Measurements from ENCODE around the gene SLC9A3. TPM values are rescaled to one million over a fixed set of nuclear protein-coding genes. Genes with fewer than 3 reads are reported as not detected.

SLC9A3 gene
- total RNA-seq, 2 donors from 2014 or later = 0.21 to 1.1 TPM

GRCh38 chr5:539469-540070 is 15.3 kb upstream of the SLC9A3 start:
- no peak for ATAC-seq
- Mint-ChIP-seq H3K27ac (no peak overlapping the region), H3K9me3 (no peaks in the 10 kb centered on the region), H3K27me3 (peaks cover 6 to 11% of the 10 kb centered on the region in 2 donors), H3K4me3 (no peak overlapping the region), H3K36me3 (no peaks in the 10 kb centered on the region), H3K4me1 (ENCODE audit: low read depth in 2 of 2) (peaks cover 4 to 9% of the 10 kb centered on the region in 2 donors)
- peak; percentile 28 for DNase-seq (ENCODE audit: low spot score)

GRCh38 chr5:538801-539468 is 14.7 kb upstream of the SLC9A3 start:
- Mint-ChIP-seq H3K4me3 (no peak overlapping the region), H3K4me1 (ENCODE audit: low read depth in 2 of 2) (peaks cover 4 to 9% of the 10 kb centered on the region in 2 donors), H3K9me3 (no peaks in the 10 kb centered on the region), H3K27me3 (peaks cover 6 to 11% of the 10 kb centered on the region in 2 donors), H3K36me3 (no peaks in the 10 kb centered on the region), H3K27ac (no peak overlapping the region)
- ATAC-seq (no peak), DNase-seq (ENCODE audit: low spot score) (peak; percentile 28)

GRCh38 chr5:538271-538771 is 14.1 kb upstream of the SLC9A3 start:
- ATAC-seq = no peak
- Mint-ChIP-seq H3K4me3 (no peak overlapping the region), H3K27me3 (peaks cover 6 to 11% of the 10 kb centered on the region in 2 donors), H3K36me3 (no peaks in the 10 kb centered on the region), H3K4me1 (ENCODE audit: low read depth in 2 of 2) (peaks cover 3 to 4% of the 10 kb centered on the region in 2 donors), H3K9me3 (no peaks in the 10 kb centered on the region), H3K27ac (no peak overlapping the region)
- no peak for DNase-seq (ENCODE audit: low spot score)

GRCh38 chr5:537621-538071 is 13.4 kb upstream of the SLC9A3 start:
- Mint-ChIP-seq H3K27ac (no peak overlapping the region), H3K9me3 (no peaks in the 10 kb centered on the region), H3K27me3 (peaks cover 6 to 11% of the 10 kb centered on the region in 2 donors), H3K4me1 (ENCODE audit: low read depth in 2 of 2) (no peaks in the 10 kb centered on the region), H3K36me3 (no peaks in the 10 kb centered on the region), H3K4me3 (no peak overlapping the region)
- DNase-seq (ENCODE audit: low spot score) (no peak), ATAC-seq (peak in 1 of 2 donors; percentile 33)

- Mint-ChIP-seq H3K27me3 (peaks cover 6 to 11% of the 10 kb centered on the region in 2 donors), H3K4me1 (ENCODE audit: low read depth in 2 of 2) (no peaks in the 10 kb centered on the region), H3K36me3 (no peaks in the 10 kb centered on the region), H3K27ac (no peak overlapping the region), H3K9me3 (no peaks in the 10 kb centered on the region), H3K4me3 (no peak overlapping the region)
- DNase-seq (ENCODE audit: low spot score) = no peak
- no peak for ATAC-seq
Observed at GRCh38 chr5:537098-537497, 12.8 kb upstream of the SLC9A3 start.

GRCh38 chr5:535846-536698 is 11.8 kb upstream of the SLC9A3 start:
- ATAC-seq (no peak), DNase-seq (ENCODE audit: low spot score) (no peak)
- Mint-ChIP-seq H3K9me3 (no peaks in the 10 kb centered on the region), H3K4me1 (ENCODE audit: low read depth in 2 of 2) (no peaks in the 10 kb centered on the region), H3K27ac (no peak overlapping the region), H3K4me3 (no peak overlapping the region), H3K27me3 (peaks cover 6 to 16% of the 10 kb centered on the region in 2 donors), H3K36me3 (no peaks in the 10 kb centered on the region)

- Mint-ChIP-seq H3K9me3 (no peaks in the 10 kb centered on the region), H3K27me3 (peaks cover 10 to 17% of the 10 kb centered on the region in 2 donors), H3K36me3 (no peaks in the 10 kb centered on the region), H3K4me1 (ENCODE audit: low read depth in 2 of 2) (peaks cover 1 to 2% of the 10 kb centered on the region in 2 donors), H3K4me3 (no peak overlapping the region), H3K27ac (no peak overlapping the region)
- ATAC-seq (no peak), DNase-seq (ENCODE audit: low spot score) (no peak)
Observed at GRCh38 chr5:534743-535671, 10.8 kb upstream of the SLC9A3 start.

GRCh38 chr5:533955-534742 is 9.9 kb upstream of the SLC9A3 start:
- ATAC-seq = no peak
- Mint-ChIP-seq H3K9me3 (no peaks in the 10 kb centered on the region), H3K36me3 (no peaks in the 10 kb centered on the region), H3K4me1 (ENCODE audit: low read depth in 2 of 2) (peaks cover 8 to 9% of the 10 kb centered on the region in 2 donors), H3K4me3 (no peak overlapping the region), H3K27me3 (peaks cover 19 to 23% of the 10 kb centered on the region in 2 donors), H3K27ac (no peak overlapping the region)
- DNase-seq (ENCODE audit: low spot score) = no peak

GRCh38 chr5:533243-533954 is 9.2 kb upstream of the SLC9A3 start:
- H3K27me3 Mint-ChIP-seq = peaks cover 21 to 24% of the 10 kb centered on the region in 2 donors
- H3K36me3 Mint-ChIP-seq = no peaks in the 10 kb centered on the region

GRCh38 chr5:532521-533242 is 8.4 kb upstream of the SLC9A3 start:
- Mint-ChIP-seq H3K27ac (no peak overlapping the region), H3K27me3 (peaks cover 21 to 24% of the 10 kb centered on the region in 2 donors), H3K36me3 (no peaks in the 10 kb centered on the region), H3K4me3 (no peak overlapping the region), H3K4me1 (ENCODE audit: low read depth in 2 of 2) (peaks cover 10 to 12% of the 10 kb centered on the region in 2 donors), H3K9me3 (no peaks in the 10 kb centered on the region)
- DNase-seq (ENCODE audit: low spot score) (no peak), ATAC-seq (no peak)

More at GRCh38 chr5:533243-533954, 9.2 kb upstream of the SLC9A3 start:
- H3K4me1 Mint-ChIP-seq (ENCODE audit: low read depth in 2 of 2) = peaks cover 10 to 12% of the 10 kb centered on the region in 2 donors
- H3K27ac Mint-ChIP-seq = no peak overlapping the region
- DNase-seq (ENCODE audit: low spot score) (no peak), ATAC-seq (no peak)
- no peak overlapping the region for H3K4me3 Mint-ChIP-seq
- H3K9me3 Mint-ChIP-seq = no peaks in the 10 kb centered on the region

GRCh38 chr5:531749-532315 is 7.6 kb upstream of the SLC9A3 start:
- Mint-ChIP-seq H3K9me3 (no peaks in the 10 kb centered on the region), H3K27ac (no peak overlapping the region), H3K27me3 (peaks cover 21 to 28% of the 10 kb centered on the region in 2 donors), H3K4me3 (no peak overlapping the region), H3K4me1 (ENCODE audit: low read depth in 2 of 2) (peaks cover 14 to 19% of the 10 kb centered on the region in 2 donors), H3K36me3 (no peaks in the 10 kb centered on the region)
- DNase-seq (ENCODE audit: low spot score) (no peak), ATAC-seq (no peak)

Measured in natural killer cell treated with Interleukin-12 subunit alpha and Interleukin-12 subunit beta and Interleukin-15 and Interleukin-18, amount 100 ng/mL, for 72 hours (primary cell).